NCI-H526 (cell line): Measurements from ENCODE around the gene DCDC2B.
"Not testable (repeated sequence)": the region's sequence is repeated elsewhere in the genome, so short reads cannot be mapped to it uniquely, and the experiment has no call there.

ENCODE experiments used
- DNase-seq, 2 experiments: peaks; one replicate each; lab custom pipeline; 2025; lab: John Stamatoyannopoulos, UW

Gene DCDC2B

DNA sequence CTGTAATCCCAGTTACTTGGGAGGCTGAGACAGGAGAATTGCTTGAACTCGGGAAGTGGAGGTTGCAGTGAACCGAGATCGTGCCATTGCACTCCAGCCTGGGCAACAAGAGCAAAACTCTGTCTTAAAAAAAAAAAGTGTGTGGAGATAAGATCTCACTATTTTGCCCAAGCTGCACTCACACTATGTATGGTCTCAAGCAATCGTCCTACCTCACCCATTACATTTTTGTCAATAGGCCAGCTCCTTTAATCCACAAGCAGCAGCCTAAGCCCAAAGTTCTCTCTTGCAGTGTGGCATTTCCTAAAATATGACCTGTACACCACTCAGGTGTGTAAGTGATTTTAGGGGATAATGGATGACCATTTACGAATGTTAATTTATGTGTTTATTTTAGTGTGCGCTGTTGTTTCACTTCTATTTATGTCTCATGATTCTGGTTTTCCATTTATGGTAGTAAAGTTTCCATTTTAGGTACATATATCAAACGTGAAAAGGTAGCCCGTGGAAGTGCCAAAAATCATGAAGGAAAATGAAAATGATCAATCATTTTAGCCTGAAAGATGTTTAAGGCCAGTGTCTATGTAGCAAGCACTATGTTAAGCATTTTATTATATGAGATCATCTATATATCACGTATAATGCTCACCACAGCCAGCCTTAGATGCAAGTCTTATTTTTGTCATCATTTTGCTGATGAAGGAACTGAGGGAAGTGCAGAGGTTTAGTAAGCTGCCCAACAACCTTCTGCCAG lies 47.8 kb downstream of the DCDC2B start:
- DNase-seq, result no peak

DNA sequence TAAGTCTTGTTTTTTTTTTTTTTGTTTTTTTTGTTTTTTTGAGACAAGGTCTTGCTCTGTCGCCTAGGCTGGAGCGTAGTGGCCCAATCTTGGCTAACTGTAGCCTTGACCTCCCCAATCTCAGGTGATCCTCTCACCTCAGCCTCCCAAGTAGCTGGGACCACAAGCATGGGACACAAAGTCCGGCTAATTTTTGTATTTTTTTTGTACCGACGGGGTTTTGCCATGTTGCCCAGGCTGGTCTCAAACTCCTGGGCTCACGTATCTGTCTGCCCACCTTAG lies 48.3 kb downstream of the DCDC2B start:
- no peak for DNase-seq

DNA sequence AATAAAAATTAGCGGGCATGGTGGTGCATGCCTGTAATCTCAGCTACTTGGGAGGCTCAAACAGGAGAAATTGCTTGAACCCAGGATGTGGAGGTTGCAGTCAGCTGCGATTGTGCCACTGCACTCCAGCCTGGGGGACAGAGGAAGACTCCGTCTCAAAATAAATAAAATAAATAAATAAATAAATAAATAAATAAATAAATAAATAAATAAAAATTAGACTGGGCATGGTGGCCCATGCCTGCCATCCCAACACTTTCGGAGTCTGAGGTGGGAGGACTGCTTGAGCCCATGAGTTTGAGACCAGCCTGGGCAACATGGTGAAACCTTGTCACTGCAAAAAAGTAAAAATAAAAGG lies 54.3 kb downstream of the DCDC2B start:
- not testable (repeated sequence) for DNase-seq

DNA sequence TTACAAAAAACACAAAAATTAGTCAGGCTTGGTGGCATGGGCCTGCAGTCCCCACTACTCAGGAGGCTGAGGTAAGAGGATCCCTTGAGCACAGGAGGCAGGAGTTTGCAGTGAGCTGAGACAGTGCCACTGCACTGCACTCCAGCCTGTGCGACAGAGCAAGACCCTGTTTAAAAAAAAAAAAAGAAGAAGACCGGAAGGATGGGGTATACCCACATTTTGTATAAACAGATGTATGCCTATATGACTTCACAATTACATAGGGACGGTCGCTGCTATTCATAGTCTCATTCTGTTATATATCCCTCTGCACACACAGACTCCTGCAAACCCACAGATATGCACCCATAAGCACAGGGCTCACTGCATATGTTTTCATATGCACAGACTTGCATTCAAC lies 54.9 kb downstream of the DCDC2B start:
- DNase-seq, result no peak
